ENCODE data around the gene PGAP2. TPM values are rescaled to one million over a fixed set of nuclear protein-coding genes. Genes with fewer than 3 reads are reported as not detected.

Gene PGAP2
- total and polyA plus RNA-seq, 2 of the 13 experiments (the other 11 are each of a cell fraction or from before 2014, with no cell fraction given) = 21.5 to 47.8 TPM

DNA sequence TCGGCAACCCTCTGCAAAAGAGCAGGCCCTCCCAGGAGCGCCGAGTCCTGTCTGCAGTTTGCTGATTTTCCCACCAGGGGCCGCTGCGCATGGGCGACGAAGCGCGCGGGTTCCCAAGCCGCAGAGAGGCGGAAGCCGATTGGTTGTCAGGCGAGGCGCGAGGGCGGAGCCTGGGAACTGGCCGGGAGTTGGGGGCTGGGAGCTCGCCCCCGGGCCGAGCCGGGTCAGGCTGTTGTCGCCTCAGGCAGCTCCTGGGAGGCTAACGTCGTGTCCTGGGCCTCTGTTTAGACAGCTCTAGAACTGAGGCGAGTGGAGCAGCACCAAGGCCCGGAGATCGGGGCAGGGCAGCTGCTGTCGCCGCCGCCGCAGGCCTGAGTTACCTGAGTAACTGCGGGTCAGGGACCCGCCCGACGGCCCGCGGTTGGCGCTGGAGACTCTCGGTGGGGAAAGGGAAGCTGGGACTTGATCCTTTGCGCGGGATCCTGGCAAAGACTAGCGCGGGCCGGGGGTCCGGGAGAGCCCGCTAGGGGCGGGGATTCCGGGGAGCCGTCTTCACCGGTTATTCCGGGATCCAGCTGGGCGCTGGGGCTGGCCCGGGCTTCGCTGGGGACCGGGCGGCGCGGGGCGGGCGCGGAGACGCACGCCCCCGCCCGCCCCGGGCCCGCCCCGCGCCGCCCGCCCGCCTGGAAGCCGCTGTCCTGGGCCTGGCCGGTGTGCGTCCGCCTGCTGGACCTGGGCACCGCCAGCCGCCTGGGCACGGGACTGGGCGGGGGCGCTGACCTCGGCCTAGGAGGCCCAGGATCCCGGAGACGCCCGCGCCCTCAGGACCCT, 46.8 kb downstream of the PGAP2 start, which contains the start of gene STIM1 (continued):
- TF ChIP-seq, protein P1, sequence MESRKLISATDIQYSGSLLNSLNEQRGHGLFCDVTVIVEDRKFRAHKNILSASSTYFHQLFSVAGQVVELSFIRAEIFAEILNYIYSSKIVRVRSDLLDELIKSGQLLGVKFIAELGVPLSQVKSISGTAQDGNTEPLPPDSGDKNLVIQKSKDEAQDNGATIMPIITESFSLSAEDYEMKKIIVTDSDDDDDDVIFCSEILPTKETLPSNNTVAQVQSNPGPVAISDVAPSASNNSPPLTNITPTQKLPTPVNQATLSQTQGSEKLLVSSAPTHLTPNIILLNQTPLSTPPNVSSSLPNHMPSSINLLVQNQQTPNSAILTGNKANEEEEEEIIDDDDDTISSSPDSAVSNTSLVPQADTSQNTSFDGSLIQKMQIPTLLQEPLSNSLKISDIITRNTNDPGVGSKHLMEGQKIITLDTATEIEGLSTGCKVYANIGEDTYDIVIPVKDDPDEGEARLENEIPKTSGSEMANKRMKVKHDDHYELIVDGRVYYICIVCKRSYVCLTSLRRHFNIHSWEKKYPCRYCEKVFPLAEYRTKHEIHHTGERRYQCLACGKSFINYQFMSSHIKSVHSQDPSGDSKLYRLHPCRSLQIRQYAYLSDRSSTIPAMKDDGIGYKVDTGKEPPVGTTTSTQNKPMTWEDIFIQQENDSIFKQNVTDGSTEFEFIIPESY (CRISPR knock-in tag; IDR thresholded peaks at IDR 0.05) = peak; percentile 54; the same call in 1 of the 2 replicates
- TF ChIP-seq MTA3 (CRISPR knock-in tag; IDR thresholded peaks at IDR 0.05) = no peak
- no peak for TF ChIP-seq NFIB (CRISPR knock-in tag; IDR thresholded peaks at IDR 0.05; ENCODE audit: borderline replicate concordance)
- no peak for TF ChIP-seq ETV6 (CRISPR knock-in tag; conservative IDR thresholded peaks at IDR 0.05)
- TF ChIP-seq, protein P2, sequence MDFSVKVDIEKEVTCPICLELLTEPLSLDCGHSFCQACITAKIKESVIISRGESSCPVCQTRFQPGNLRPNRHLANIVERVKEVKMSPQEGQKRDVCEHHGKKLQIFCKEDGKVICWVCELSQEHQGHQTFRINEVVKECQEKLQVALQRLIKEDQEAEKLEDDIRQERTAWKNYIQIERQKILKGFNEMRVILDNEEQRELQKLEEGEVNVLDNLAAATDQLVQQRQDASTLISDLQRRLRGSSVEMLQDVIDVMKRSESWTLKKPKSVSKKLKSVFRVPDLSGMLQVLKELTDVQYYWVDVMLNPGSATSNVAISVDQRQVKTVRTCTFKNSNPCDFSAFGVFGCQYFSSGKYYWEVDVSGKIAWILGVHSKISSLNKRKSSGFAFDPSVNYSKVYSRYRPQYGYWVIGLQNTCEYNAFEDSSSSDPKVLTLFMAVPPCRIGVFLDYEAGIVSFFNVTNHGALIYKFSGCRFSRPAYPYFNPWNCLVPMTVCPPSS (IDR thresholded peaks at IDR 0.05) = no peak
- no peak for TF ChIP-seq MEIS1 (CRISPR knock-in tag; IDR thresholded peaks at IDR 0.05; ENCODE audit: borderline replicate concordance)
- TF ChIP-seq ZFP1 (CRISPR knock-in tag; IDR thresholded peaks at IDR 0.05) = no peak
- TF ChIP-seq, protein P3, sequence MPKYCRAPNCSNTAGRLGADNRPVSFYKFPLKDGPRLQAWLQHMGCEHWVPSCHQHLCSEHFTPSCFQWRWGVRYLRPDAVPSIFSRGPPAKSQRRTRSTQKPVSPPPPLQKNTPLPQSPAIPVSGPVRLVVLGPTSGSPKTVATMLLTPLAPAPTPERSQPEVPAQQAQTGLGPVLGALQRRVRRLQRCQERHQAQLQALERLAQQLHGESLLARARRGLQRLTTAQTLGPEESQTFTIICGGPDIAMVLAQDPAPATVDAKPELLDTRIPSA (CRISPR knock-in tag; IDR thresholded peaks at IDR 0.05; ENCODE audit: borderline replicate concordance) = no peak
- no peak for TF ChIP-seq CEBPB (IDR thresholded peaks at IDR 0.05; ENCODE audit: borderline replicate concordance, low read depth, low read length)
- TF ChIP-seq THAP11 (CRISPR knock-in tag; IDR thresholded peaks at IDR 0.05) = peak; percentile 65
- no peak for TF ChIP-seq NFIC (IDR thresholded peaks at IDR 0.05; ENCODE audit: low read length)
- TF ChIP-seq ZIK1 (CRISPR knock-in tag; IDR thresholded peaks at IDR 0.05; ENCODE audit: borderline replicate concordance, low read depth) = no peak
- no peak for TF ChIP-seq ZNF879 (CRISPR knock-in tag; IDR thresholded peaks at IDR 0.05)
- TF ChIP-seq GATA4 (IDR thresholded peaks at IDR 0.05; ENCODE audit: borderline replicate concordance, low read depth) = no peak; the same call in 1 of the 2 replicates
- no peak for TF ChIP-seq ZNF775 (CRISPR knock-in tag; IDR thresholded peaks at IDR 0.05; ENCODE audit: borderline replicate concordance)
- no peak for TF ChIP-seq ZC3H4 (CRISPR knock-in tag; IDR thresholded peaks at IDR 0.05; ENCODE audit: borderline replicate concordance)
- TF ChIP-seq, protein P4, sequence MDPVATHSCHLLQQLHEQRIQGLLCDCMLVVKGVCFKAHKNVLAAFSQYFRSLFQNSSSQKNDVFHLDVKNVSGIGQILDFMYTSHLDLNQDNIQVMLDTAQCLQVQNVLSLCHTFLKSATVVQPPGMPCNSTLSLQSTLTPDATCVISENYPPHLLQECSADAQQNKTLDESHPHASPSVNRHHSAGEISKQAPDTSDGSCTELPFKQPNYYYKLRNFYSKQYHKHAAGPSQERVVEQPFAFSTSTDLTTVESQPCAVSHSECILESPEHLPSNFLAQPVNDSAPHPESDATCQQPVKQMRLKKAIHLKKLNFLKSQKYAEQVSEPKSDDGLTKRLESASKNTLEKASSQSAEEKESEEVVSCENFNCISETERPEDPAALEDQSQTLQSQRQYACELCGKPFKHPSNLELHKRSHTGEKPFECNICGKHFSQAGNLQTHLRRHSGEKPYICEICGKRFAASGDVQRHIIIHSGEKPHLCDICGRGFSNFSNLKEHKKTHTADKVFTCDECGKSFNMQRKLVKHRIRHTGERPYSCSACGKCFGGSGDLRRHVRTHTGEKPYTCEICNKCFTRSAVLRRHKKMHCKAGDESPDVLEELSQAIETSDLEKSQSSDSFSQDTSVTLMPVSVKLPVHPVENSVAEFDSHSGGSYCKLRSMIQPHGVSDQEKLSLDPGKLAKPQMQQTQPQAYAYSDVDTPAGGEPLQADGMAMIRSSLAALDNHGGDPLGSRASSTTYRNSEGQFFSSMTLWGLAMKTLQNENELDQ (CRISPR knock-in tag; IDR thresholded peaks at IDR 0.05; ENCODE audit: borderline replicate concordance) = no peak
- TF ChIP-seq, protein P5, sequence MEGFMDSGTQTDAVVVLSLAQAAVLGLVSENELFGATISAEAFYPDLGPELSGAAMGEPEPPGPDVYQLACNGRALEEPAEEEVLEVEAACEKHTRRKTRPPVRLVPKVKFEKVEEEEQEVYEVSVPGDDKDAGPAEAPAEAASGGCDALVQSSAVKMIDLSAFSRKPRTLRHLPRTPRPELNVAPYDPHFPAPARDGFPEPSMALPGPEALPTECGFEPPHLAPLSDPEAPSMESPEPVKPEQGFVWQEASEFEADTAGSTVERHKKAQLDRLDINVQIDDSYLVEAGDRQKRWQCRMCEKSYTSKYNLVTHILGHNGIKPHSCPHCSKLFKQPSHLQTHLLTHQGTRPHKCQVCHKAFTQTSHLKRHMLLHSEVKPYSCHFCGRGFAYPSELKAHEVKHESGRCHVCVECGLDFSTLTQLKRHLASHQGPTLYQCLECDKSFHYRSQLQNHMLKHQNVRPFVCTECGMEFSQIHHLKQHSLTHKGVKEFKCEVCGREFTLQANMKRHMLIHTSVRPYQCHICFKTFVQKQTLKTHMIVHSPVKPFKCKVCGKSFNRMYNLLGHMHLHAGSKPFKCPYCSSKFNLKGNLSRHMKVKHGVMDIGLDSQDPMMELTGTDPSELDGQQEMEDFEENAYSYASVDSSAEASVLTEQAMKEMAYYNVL (CRISPR knock-in tag; IDR thresholded peaks at IDR 0.05; ENCODE audit: borderline replicate concordance) = no peak
- TF ChIP-seq WIZ (CRISPR knock-in tag; IDR thresholded peaks at IDR 0.05) = no peak
- TF ChIP-seq MAFK (conservative IDR thresholded peaks at IDR 0.05 in 1 of 2, IDR thresholded peaks at IDR 0.05 in 1 of 2; ENCODE audit: low read length in 2 of 2) = no peak
- TF ChIP-seq ZSCAN31 (CRISPR knock-in tag; IDR thresholded peaks at IDR 0.05; ENCODE audit: low read depth) = no peak

Data from HepG2 (cell line).